ENCODE results near the gene SYNDIG1L.
A peak's percentile ranks its signal among the peaks of the same experiment; 100 is the strongest.

The SYNDIG1L gene

GRCh38 chr14:74426202-74426582 is at the start of gene SYNDIG1L:
TSS of gene SYNDIG1L (minus strand) at chr14:74426210. CDS start at chr14:74409744, 16,466 bp downstream.
- peaks cover 10% of the 10 kb centered on the region for H3K4me1 ChIP-seq
- H3K36me3 ChIP-seq = no peaks in the 10 kb centered on the region
- H3K27ac ChIP-seq = no peak within 1 kb of the TSS
- H3K4me2 ChIP-seq = peak within 1 kb of the TSS; percentile 94
- H3K4me3 ChIP-seq = peak within 1 kb of the TSS; percentile 58
- no peak within 1 kb of the TSS for H3K9ac ChIP-seq
- peaks cover 29% of the 10 kb centered on the region for H4K20me1 ChIP-seq
- H3K9me3 ChIP-seq = no peaks in the 10 kb centered on the region
- peaks cover 27% of the 10 kb centered on the region for H3K27me3 ChIP-seq
- TF ChIP-seq Cebpa-rat (IDR thresholded peaks at IDR 0.05) = no peak

GRCh38 chr14:74475678-74476077 is 49.7 kb upstream of the SYNDIG1L start:
- H3K27me3 ChIP-seq = no peaks in the 10 kb centered on the region
- no peaks in the 10 kb centered on the region for H4K20me1 ChIP-seq
- H3K4me3 ChIP-seq = no peak overlapping the region
- peaks cover 3% of the 10 kb centered on the region; the same call in 1 of the 2 replicates for H3K4me1 ChIP-seq
- H3K36me3 ChIP-seq = peaks cover 45% of the 10 kb centered on the region
- H3K4me2 ChIP-seq = no peak overlapping the region
- H3K27ac ChIP-seq = no peak overlapping the region
- H3K9me3 ChIP-seq = no peaks in the 10 kb centered on the region
- no peak overlapping the region for H3K9ac ChIP-seq
- no peak for TF ChIP-seq Cebpa-rat (IDR thresholded peaks at IDR 0.05)

DNA sequence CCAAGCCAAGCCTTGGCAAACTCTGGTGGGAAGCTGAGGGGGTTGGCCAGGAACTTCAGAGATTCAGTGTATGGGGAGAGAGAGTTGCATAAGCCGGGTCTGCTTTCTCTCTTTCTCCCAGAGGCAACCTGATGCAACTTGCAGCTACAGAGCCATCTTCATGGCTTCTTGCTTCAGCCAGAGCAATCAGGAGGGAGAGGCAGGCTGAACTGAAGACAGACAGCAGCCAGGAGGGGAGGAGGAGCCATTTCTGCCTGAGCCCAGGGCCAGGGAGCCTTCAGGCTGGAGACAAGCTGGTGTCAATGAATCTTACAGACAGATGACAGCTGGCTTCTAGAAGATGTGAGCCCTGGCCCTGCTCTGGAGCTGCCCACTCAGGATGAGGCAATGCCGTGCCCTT is 48.4 kb upstream of the SYNDIG1L start:
- Histone ChIP-seq H3K36me3 (peaks cover 33% of the 10 kb centered on the region), H4K20me1 (no peaks in the 10 kb centered on the region), H3K27me3 (no peaks in the 10 kb centered on the region), H3K4me2 (no peak overlapping the region), H3K9me3 (no peaks in the 10 kb centered on the region), H3K4me3 (no peak overlapping the region), H3K4me1 (peaks cover 3% of the 10 kb centered on the region; the same call in 1 of the 2 replicates), H3K9ac (no peak overlapping the region), H3K27ac (no peak overlapping the region)
- no peak for TF ChIP-seq Cebpa-rat (IDR thresholded peaks at IDR 0.05)

- Histone ChIP-seq H4K20me1 (no peaks in the 10 kb centered on the region), H3K27ac (no peak overlapping the region), H3K4me2 (no peak overlapping the region), H3K4me3 (no peak overlapping the region), H3K36me3 (peaks cover 23% of the 10 kb centered on the region), H3K27me3 (no peaks in the 10 kb centered on the region), H3K9ac (no peak overlapping the region), H3K4me1 (peaks cover 3% of the 10 kb centered on the region; the same call in 1 of the 2 replicates), H3K9me3 (no peaks in the 10 kb centered on the region)
- no peak for TF ChIP-seq Cebpa-rat (IDR thresholded peaks at IDR 0.05)
These were observed 46.6 kb upstream of the SYNDIG1L start for GRCh38 chr14:74472601-74473000.

DNA sequence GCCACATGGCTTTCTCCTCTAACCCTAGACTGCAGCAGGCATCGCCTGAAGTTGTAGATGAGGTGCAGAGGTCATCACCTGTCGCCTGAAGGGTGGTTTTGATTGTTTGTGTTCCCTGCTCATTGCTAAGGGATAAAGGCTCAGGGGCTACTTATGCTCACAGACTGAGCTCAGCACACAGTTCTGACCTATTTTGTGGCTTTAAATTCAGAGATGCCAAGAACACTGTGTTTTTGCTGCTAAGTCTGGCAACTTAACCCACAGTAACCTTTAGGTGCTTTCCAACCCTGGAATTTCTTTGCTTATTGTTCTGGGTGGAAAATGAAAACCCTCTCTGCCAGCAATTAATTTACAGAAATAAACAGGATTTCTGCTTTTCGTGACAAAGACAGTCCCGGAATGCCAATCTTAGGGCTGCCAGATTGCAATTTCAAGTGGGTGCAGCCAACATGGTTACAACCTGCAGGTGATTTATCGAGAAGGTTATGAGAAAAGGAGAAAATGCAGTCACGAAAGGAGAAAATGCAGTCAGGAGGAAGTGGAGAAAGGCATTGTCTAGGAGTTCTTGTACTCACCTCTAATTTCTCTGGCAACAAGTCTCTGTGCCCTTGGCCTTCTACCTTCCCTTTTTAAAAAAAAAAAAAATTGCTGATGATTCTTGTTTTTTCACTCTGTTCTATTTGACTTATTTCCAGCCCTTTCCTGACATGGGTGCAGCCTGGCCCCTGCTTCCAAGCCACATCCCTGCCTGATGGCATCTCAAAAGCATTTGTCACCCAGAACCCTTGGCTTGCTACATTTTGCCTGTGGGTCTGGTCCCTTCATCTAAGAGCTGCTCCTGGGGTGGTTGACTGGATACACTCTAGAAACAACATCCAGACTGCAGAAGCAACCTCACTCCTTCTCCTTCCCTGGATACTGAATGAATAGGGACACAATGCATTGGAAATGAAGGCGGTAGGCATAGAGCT is 43.8 kb upstream of the SYNDIG1L start:
- TF ChIP-seq Cebpa-rat (IDR thresholded peaks at IDR 0.05) = no peak
- peaks cover 13% of the 10 kb centered on the region for H3K36me3 ChIP-seq
- no peaks in the 10 kb centered on the region for H3K9me3 ChIP-seq
- H3K4me3 ChIP-seq = no peak overlapping the region
- H3K4me2 ChIP-seq = no peak overlapping the region
- H3K27ac ChIP-seq = no peak overlapping the region
- no peaks in the 10 kb centered on the region for H3K27me3 ChIP-seq
- H3K4me1 ChIP-seq = peaks cover 3% of the 10 kb centered on the region; the same call in 1 of the 2 replicates
- H4K20me1 ChIP-seq = no peaks in the 10 kb centered on the region
- H3K9ac ChIP-seq = no peak overlapping the region

DNA sequence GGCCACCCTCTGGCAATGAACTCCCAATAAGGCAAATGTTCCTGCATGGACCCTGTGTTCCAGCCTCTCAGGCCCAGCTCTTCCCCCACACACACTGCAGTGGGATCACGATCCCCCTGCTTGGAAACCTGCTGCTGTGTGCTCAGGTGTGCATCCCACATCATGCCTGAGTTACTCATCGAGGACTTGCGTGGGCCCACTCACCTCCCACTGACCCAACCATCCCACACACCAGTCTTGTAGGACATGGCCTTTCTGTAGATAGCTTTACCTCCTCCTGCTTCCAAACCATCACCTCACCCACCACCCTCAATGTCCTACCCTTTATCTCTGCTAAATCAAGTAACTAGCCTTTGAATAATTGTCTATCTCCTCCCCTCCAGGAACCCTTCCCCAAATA is 42.5 kb upstream of the SYNDIG1L start:
- Histone ChIP-seq H3K36me3 (peaks cover 2% of the 10 kb centered on the region), H4K20me1 (no peaks in the 10 kb centered on the region)
- TF ChIP-seq Cebpa-rat (IDR thresholded peaks at IDR 0.05) = no peak

GRCh38 chr14:74465335-74465734 is 39.3 kb upstream of the SYNDIG1L start:
- TF ChIP-seq Cebpa-rat (IDR thresholded peaks at IDR 0.05) = no peak
- H4K20me1 ChIP-seq = no peaks in the 10 kb centered on the region
- H3K4me3 ChIP-seq = no peak overlapping the region
- H3K27me3 ChIP-seq = no peaks in the 10 kb centered on the region
- no peaks in the 10 kb centered on the region for H3K9me3 ChIP-seq
- H3K27ac ChIP-seq = no peak overlapping the region
- no peak overlapping the region for H3K4me2 ChIP-seq
- H3K9ac ChIP-seq = no peak overlapping the region
- H3K36me3 ChIP-seq = no peaks in the 10 kb centered on the region
- peaks cover 6% of the 10 kb centered on the region; the same call in 1 of the 2 replicates for H3K4me1 ChIP-seq

More for the DNA sequence above, 42.5 kb upstream of the SYNDIG1L start:
- peaks cover 3% of the 10 kb centered on the region; the same call in 1 of the 2 replicates for H3K4me1 ChIP-seq
- no peak overlapping the region for H3K9ac ChIP-seq
- no peaks in the 10 kb centered on the region for H3K9me3 ChIP-seq
- H3K27ac ChIP-seq = no peak overlapping the region
- H3K27me3 ChIP-seq = no peaks in the 10 kb centered on the region
- no peak overlapping the region for H3K4me3 ChIP-seq
- no peak overlapping the region for H3K4me2 ChIP-seq

- no peaks in the 10 kb centered on the region for H3K27me3 ChIP-seq
- H3K4me3 ChIP-seq = no peak overlapping the region
- H3K9me3 ChIP-seq = no peaks in the 10 kb centered on the region
- no peak overlapping the region for H3K9ac ChIP-seq
- peaks cover 11% of the 10 kb centered on the region for H3K4me1 ChIP-seq
- no peak overlapping the region for H3K4me2 ChIP-seq
- no peaks in the 10 kb centered on the region for H3K36me3 ChIP-seq
- no peak overlapping the region for H3K27ac ChIP-seq
- no peak for TF ChIP-seq Cebpa-rat (IDR thresholded peaks at IDR 0.05)
- H4K20me1 ChIP-seq = no peaks in the 10 kb centered on the region
These were observed 38.8 kb upstream of the SYNDIG1L start for GRCh38 chr14:74464785-74465184.

DNA sequence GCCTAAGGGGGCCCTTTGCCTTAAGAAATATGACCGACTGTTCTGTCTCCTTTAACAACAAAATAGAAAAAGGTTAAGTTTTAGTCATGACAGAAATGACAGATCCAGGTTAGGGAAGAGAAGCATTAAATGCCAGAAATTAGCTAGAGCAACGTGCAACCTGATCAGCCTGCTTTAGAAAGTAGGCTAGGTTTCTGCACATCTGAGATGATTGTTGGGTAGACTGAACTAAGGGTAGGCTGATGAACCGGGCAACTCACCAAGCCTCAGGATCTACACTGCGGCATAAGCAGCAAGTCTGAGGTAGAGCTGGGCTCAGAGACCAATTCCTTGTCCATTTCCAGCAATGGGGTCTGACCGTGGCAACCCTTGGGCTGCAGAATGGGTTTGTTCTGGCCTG is 37.7 kb upstream of the SYNDIG1L start:
- Histone ChIP-seq H3K27ac (no peak overlapping the region), H3K4me2 (no peak overlapping the region), H3K27me3 (no peaks in the 10 kb centered on the region), H3K9ac (no peak overlapping the region), H3K36me3 (no peaks in the 10 kb centered on the region), H3K9me3 (no peaks in the 10 kb centered on the region), H3K4me3 (no peak overlapping the region), H3K4me1 (peaks cover 21% of the 10 kb centered on the region), H4K20me1 (no peaks in the 10 kb centered on the region)
- no peak for TF ChIP-seq Cebpa-rat (IDR thresholded peaks at IDR 0.05)

DNA sequence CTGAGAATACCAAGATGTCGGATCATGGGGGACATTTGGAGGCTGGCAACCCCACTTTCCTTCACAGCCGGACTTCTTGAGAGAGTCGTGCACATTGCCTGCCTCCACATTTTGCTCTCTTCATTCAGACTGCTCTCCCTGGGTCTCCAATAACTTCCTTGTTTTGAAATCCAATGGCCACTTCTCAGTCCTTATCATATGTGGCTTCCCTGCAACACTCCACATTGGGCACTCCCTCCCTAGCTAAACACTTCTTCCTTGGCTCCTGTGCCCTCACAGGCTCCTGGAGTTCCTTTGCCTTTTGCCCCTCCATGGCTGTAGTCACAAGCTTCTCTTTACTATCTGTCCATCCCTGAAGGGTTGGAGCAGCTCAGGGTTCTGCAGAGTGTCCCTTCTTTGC is 37.0 kb upstream of the SYNDIG1L start:
- Histone ChIP-seq H3K4me3 (no peak overlapping the region), H3K4me2 (no peak overlapping the region), H3K9ac (no peak overlapping the region), H3K36me3 (no peaks in the 10 kb centered on the region), H3K4me1 (peaks cover 27% of the 10 kb centered on the region), H4K20me1 (no peaks in the 10 kb centered on the region), H3K27me3 (no peaks in the 10 kb centered on the region), H3K27ac (no peak overlapping the region), H3K9me3 (no peaks in the 10 kb centered on the region)
- TF ChIP-seq Cebpa-rat (IDR thresholded peaks at IDR 0.05) = no peak

All from BLaER1 (cell line).